Heart left ventricle (tissue), 13 donors: ENCODE measurements around the gene CNOT6L.

Experiments
- POLR2A ChIP-seq, 2 donors: fragments of 450-650 bp; IDR thresholded peaks; one replicate each; pipeline ENCODE4 v1.6.1; 2017; ENCODE audit warnings: antibody characterized with exemption in 2 of 2, mild to moderate bottlenecking in 2 of 2, moderate library complexity in 2 of 2
- TF ChIP-seq, protein P1 (sequence below), 12 donors: fragments of 200-600 bp; sonication (generic) in 4 of 12; IDR thresholded peaks; one replicate each; pipeline versions ENCODE4 v1.5.0 to v1.8.0; 2018 to 2022; ENCODE audit warnings: antibody characterized with exemption in 12 of 12, mild to moderate bottlenecking in 5 of 12
- donor health status: ischemic (EF 13 %, LVEDD 7.1; RV severe dilation, severe dysfunction).
- donor health status: DM: no; HTN: yes; CAD: no.
- donor health status: DM: no; HTN: no; CAD: no.
- donor health status: ischemic (EF 25% LVEDD 6.9; RV normal size, moderate dysfunction).
- donor health status: ischemic (EF 25% LVEDD 5.7; RV mildly dilated, moderate dysfunction).
- donor health status: ischemic (EF 35%, LVEDD 5.7; RV mildly dilated, moderate dysfunction).
- donor health status: nonischemic (EF 11% LVEDD 7.7; RV severe dilation, severe dysfunction).
- donor health status: DM: yes; HTN: yes; CAD: no.
- donor health status: PGD.
- donor health status: ischemic (EF 29% LVEDD 5.4; RV normal size, mild dysfunction).
- donor health status: nonischemic (EF 23%, LVEDD 6.1; RV moderate dilation, normal function).

DNA sequence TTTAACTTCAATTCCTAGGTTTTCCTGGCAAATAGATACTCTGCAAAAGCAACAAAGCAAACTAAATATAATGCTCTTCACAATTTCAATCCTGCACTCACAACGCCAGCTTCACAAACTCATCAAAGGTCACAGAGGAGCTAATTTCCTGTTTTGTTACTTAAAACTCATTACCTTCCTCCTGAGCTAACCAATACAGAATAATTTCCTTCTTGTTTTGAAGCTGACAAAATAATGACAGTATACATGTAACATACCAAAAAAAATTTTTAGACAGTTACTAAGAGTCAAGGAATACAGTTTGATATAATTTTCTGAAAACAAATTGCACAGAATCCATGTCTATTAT, 17.9 kb downstream of the CNOT6L start:
- TF ChIP-seq POLR2A (IDR thresholded peaks at IDR 0.05): no peak
- TF ChIP-seq, protein P1, sequence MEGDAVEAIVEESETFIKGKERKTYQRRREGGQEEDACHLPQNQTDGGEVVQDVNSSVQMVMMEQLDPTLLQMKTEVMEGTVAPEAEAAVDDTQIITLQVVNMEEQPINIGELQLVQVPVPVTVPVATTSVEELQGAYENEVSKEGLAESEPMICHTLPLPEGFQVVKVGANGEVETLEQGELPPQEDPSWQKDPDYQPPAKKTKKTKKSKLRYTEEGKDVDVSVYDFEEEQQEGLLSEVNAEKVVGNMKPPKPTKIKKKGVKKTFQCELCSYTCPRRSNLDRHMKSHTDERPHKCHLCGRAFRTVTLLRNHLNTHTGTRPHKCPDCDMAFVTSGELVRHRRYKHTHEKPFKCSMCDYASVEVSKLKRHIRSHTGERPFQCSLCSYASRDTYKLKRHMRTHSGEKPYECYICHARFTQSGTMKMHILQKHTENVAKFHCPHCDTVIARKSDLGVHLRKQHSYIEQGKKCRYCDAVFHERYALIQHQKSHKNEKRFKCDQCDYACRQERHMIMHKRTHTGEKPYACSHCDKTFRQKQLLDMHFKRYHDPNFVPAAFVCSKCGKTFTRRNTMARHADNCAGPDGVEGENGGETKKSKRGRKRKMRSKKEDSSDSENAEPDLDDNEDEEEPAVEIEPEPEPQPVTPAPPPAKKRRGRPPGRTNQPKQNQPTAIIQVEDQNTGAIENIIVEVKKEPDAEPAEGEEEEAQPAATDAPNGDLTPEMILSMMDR (IDR thresholded peaks at IDR 0.05): no peak
